GM12874 (cell line): ENCODE results near the gene GNA14.

ENCODE experiments used
- TF ChIP-seq, protein P1 (sequence below): IDR thresholded peaks from 2 replicates; pipeline ENCODE4 v1.5.1; 2011; ENCODE audit warnings: low read depth, mild to moderate bottlenecking, control low read depth, low read length, moderate library complexity; ENCODE audit not compliant: insufficient read depth

The GNA14 gene

DNA sequence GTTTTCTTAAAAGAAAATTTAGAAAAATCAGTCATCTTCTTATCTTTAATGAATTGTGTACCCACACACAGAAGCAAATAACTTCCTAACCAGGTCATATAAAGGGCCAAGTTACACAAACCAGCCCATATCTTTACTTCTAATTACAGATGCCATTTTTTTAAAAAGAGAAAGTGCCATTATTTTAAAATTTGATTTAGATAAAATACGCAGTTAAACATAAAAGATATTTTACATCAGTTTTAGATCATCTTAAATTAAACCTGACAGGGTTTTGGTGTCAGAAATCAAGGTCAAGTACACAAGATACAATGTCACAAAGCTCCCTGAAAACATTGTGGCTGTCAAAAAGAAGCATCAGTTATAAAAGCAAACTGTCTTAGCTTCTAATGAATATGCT is 129.4 kb downstream of the GNA14 start:
- TF ChIP-seq, protein P1, sequence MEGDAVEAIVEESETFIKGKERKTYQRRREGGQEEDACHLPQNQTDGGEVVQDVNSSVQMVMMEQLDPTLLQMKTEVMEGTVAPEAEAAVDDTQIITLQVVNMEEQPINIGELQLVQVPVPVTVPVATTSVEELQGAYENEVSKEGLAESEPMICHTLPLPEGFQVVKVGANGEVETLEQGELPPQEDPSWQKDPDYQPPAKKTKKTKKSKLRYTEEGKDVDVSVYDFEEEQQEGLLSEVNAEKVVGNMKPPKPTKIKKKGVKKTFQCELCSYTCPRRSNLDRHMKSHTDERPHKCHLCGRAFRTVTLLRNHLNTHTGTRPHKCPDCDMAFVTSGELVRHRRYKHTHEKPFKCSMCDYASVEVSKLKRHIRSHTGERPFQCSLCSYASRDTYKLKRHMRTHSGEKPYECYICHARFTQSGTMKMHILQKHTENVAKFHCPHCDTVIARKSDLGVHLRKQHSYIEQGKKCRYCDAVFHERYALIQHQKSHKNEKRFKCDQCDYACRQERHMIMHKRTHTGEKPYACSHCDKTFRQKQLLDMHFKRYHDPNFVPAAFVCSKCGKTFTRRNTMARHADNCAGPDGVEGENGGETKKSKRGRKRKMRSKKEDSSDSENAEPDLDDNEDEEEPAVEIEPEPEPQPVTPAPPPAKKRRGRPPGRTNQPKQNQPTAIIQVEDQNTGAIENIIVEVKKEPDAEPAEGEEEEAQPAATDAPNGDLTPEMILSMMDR: no peak

DNA sequence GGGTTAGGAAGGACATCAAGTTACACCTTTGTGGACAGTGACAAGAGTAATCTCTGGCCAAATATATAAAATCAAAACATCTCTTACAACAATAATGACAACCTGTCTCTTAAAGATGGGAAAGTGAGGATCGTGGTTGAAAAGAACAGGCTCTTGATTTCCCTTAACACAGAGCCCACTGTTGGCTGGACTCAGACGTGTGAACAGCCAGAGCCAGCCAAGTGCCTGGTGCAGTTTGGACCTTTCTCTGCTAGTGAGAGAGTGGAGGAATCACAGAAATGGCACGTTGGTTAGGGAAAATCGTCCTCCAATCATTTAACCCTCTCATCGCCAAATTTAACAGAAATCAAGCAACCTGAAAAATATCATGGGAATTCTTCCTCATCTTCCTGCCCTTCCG is 131.3 kb downstream of the GNA14 start:
- TF ChIP-seq, protein P1: no peak

DNA sequence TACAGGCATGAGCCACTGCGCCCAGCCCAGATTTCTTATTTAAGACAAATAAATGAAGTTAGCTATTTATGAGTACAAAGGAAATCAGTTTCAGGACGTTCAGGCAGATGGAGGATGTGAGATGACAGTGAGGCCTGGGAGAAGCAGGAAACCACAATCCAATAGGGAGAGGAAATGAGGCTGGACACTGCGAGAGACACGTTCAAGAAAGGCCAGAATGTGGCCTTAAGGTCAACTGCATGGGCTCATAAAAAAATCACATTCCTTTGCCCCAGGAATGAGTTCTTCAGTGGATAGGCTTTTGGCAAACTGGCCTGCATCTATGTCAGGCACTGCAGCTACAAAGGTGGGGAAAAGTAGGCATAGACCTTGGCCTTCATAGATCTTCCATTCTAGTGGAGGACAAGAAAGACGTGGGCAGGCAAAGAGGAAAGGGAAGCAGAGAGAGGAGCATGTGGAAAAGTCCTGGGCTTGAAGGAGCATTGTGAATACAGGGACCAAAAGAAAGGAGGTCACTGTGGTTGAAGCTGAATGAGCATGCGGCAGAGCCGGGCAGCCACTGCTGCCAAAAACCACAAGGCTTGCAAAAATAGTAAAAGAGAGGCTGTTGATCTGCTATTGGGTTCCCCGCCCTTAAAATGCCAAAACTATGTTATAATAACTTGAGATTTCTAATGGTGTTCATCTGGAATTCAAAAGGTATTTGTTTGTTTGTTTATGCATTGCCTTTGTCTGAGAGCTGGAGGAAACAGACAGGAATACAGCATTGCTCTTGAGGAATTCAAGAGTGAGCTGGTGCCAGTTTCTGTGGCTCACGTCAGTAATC is 133.0 kb downstream of the GNA14 start:
- TF ChIP-seq, protein P1: no peak

DNA sequence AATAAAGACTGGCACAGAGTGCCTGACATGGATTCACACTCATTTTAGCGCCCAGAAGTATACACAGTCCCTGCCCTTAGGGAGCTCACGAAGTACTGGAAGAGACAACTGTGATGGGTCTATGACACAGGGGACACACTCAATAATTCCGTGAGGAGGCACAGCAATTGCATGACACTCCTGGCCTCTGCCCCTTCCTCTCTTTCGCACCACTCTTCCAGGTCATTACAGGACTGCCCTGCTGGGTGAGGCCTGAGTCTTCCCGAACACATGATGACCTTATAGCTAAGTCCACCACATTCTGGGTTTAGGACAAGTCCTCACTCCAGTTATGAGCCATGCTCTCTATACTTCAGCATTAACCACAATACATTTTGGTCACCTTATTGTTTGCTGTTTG is 134.7 kb downstream of the GNA14 start:
- TF ChIP-seq, protein P1: no peak

DNA sequence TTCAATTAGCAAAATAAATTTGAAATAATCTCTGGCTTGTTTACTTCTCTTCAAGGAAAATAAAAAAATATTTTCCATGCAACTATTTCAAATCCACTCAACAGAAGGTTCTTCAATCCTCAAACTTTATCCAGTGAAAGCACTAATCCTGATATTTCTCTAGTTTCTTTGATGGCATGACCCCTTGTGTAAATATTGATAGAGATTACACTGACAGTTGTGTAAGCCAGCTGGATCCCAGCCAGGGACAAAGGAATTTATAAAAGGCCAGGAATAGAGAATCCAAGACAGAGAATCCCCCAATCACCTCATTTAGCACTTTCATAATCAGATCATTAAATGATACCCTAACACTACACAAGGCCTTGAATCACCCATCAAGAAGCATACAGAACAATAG is 135.2 kb downstream of the GNA14 start:
- TF ChIP-seq, protein P1: no peak

GRCh38 chr9:77511525-77511924 is 136.6 kb downstream of the GNA14 start:
- TF ChIP-seq, protein P1: no peak

DNA sequence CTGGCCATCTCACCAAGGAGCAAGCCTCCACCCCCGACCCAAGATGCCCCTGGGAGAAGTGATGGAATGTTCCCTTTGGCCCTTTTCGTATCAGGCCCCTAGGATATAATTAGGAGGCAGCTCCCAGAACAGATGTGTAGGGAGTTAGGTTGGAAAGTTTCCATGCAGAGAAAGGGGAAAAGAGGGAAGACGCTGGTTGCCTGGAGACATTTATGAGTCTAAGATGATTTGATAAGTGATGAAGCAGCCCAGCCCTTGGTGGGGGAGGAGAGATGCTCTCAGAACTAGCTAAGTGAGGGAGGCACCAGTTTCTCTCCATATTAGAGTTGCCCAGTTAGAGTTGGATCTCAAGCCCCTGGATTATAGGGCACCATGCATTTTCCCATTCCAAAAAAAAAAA is 137.5 kb downstream of the GNA14 start:
- TF ChIP-seq, protein P1: no peak
